Activated CD4-positive, alpha-beta T cell treated with anti-CD3 and anti-CD28 coated beads, Interleukin-2, amount 50 U/mL, for 16 hours (primary cell): ENCODE measurements around the gene PER3.
"Not testable (repeated sequence)": the region's sequence is repeated elsewhere in the genome, so short reads cannot be mapped to it uniquely, and the experiment has no call there.

ENCODE experiments used
- DNase-seq: peaks from one replicate; pipeline ENCODE4 v3.0.0-alpha.2; 2020

PER3 gene

DNA sequence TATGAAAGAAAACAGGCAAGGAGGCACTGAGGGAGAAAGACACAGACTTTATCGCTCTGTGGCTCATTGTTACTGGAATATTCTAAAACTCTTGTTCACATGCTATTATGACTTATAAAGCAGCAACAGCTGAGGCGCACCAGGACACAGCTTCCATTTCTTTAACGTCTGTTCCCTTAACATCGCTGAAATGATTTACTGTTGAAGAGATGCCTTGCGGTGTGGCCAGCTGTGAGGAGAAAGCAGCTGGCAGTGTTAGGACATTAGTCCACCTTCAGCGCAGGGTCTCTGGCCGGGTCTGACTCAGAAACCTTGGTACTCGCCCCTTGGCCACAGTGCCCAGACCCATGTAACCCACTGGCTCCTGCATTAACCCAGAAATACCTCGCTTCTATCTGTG, 3.1 kb upstream of the PER3 start:
- no peak for DNase-seq

DNA sequence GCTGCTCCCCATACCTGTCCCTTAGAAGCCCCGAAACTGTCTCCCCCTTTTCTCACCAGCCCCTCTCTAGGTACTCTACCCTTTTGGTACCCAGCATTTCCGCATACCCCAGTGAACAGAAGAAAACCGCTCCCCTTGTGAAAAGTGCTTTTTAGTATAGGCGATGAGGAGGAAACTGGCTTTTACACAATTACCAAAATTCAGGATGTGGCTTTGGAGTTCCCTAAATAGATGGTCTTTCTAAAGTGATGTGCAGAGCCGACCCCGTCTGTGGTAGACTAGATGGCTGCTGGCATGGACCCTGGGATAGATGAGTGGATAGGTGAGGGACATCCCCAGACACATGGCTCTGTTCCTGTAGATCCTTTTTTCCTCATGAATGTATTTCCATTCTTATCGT, 2.6 kb upstream of the PER3 start:
- DNase-seq: no peak

DNA sequence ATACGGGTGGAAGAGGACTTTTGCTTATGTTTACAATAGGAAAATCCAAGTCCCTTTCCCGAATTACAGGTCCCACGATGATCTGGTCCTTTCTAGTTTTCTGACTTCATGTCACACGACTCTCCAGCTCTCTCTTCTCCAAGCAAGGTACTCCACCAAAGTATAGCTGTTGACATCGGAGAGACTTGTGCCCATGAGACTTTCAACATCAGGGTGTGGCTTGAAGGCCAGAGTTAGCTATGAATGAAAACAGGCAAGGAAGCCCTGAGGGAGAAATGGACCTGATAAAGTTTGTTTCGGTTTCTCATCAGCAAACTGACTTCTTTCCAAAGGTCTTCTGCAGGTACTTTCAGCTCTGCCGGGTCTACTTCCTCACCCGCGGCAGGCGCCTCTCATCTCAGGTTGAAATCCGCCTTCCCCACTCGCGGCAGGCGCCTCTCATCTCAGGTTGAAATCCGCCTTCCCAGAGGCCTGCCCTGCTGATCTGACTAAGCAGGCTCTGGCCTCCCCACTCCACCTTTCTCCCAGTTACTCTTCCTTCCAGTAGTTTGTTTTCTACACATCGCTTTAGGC, 2.1 kb upstream of the PER3 start:
- no peak for DNase-seq

DNA sequence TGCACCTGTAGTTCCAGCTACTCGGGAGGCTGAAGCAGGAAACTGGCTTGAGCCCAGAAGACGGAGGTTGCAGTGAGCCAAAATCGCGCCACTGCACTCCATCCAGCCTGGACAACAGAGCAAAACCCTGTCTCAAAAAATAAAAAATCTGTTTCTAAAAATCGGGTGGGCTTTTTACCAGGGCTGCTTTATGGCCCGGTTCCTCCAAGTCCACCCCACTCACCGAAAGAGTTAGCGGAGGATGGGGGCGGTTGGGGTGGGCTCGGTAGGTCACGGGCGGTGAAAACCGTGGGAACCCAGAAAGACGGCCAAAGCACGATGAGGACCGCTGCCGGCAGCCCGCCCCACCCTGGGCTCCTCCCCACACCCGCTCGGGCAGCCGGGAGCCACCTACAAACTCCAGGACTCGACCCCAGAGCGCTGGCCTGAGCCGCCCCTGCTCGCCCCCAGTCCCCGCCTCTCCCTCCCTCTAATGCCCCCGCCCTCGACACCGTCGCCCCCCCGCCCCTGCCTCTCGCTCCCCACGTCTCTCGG, 846 bp upstream of the PER3 start:
- DNase-seq: no peak

DNA sequence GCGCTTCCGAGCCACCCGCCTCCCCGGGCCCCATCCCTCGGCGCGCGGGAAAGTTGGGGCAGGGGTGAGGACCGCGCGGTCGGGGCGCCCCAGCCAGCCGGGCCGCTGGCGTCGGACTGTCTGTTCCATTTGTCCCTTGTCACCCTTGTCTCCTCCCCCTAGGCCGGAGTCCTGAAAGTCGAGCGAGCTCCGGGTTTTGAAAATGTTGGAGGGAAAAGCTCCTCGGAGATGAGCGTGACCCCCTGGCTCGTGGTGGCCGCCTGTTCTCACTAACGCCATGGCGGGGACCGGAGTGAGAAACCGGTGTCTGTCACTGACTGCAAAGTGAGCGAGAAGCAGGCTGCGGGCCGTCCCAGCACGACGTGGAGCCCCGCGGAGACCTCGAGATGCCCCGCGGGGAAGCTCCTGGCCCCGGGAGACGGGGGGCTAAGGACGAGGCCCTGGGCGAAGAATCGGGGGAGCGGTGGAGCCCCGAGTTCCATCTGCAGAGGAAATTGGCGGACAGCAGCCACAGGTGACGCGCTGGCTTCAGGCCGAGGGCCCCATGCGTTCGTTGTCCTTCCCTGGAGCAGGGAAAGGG, 491 bp downstream of the PER3 start:
- no peak for DNase-seq

DNA sequence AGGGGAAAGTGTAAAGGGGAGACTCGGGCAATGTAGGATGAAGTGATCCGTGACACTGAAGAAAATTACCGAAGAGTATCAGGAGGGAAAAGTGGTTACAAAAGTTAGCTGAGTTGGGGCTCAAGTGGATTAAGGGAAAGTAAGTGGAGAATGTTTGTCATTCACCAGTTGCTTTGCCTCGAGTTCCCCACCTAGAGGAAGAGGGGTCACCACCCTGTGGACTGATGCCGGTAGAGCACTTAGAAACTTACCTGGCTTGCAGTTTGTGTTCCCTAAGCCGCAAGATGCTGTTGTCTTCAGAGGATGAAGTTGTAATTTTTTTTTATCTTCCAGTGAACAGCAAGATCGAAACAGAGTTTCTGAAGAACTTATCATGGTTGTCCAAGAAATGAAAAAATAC, 1.0 kb downstream of the PER3 start:
- no peak for DNase-seq

DNA sequence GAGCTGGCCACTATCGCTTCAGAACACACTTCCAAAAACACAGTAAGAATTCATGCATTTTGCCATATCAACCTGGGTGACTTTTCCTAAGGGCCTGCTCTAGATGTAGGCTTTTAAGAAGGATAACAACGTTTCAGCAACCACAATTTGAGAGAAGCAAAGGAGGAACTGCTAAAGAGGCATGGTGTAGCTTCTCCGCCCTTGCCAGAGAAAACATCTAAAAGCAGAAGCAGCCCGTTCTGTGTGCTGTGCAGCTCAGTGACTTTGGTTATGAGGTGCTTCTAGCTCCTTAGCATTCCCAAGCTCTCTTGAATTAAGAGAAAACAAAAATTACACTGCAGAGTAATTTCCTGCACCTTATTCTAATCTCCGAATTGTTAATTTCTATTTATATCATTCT, 2.7 kb downstream of the PER3 start:
- no peak for DNase-seq

DNA sequence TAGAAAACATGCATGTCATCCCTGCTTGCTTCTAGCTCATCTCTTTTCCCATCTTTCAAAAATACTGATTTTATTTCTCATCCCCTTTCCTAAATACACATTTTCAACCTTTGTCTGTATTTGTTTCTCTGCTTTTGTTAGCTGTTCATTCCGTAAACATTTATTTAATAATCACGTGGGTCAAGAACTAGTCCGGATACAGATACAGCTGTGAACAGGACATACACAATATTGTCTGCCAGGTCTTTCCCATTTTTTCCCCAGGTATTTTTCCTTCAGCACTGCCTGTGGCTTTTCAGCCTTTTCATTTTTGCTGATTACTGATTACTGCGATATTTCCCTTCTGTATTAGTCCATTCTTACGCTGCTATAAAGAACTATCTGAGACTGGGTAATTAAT, 5.7 kb downstream of the PER3 start:
- no peak for DNase-seq

DNA sequence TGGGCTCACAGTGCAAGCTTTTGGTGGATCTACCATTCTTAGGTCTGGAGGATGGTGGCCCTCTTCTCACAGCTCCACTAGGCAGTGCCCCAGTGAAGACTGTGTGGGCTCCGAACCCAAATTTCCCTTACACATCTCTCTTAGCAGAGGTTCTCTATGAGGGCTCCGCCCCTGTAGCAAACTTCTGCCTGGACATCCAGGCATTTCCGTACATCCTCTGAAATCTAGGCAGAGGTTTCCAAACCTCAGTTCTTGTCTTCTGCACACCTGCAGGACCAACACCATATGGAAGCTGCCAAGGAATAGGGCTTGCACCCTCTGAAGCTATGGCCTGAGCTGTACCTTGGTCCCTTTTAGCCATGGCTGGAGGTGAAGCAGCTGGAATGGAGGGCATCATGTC, 6.9 kb downstream of the PER3 start:
- DNase-seq: not testable (repeated sequence)

DNA sequence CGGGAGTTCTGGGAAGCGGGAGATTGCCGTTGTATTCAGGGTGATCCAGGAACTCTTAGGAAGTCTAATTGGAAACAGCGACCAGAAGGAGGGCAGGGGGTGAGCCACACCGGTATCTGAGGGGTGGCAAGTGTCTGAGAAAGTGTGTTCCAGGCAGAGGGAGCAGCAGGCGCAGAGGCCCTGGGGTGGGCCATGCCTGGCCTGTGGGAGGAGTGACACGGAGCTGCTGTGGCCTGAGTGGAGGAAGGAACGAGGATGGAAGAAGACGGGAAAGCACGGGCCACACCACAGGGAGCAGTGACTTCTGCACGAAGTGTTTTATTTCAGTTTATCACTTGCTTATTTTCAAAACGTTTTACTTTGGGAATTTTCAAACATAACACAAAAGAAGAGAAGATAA, 11.3 kb downstream of the PER3 start:
- no peak for DNase-seq

DNA sequence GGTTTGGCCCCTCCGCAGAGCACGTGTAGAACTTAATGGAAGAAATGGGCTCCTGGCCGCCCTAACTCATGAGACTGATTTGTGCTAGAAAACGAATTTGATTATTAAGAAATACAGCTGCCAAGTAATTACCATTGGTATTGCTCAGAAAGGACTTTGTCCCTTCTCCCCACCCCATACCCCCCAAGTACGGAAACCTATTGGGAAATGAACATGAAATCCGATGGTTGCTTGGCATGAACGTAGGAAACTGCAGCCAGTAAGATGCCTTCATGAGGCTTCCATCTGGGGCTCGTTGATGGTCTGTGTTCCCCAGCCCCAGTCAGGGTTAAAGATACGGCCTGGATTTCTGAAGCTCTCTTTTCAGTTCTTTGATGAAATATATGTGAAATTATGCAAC, 21.4 kb downstream of the PER3 start:
- no peak for DNase-seq

DNA sequence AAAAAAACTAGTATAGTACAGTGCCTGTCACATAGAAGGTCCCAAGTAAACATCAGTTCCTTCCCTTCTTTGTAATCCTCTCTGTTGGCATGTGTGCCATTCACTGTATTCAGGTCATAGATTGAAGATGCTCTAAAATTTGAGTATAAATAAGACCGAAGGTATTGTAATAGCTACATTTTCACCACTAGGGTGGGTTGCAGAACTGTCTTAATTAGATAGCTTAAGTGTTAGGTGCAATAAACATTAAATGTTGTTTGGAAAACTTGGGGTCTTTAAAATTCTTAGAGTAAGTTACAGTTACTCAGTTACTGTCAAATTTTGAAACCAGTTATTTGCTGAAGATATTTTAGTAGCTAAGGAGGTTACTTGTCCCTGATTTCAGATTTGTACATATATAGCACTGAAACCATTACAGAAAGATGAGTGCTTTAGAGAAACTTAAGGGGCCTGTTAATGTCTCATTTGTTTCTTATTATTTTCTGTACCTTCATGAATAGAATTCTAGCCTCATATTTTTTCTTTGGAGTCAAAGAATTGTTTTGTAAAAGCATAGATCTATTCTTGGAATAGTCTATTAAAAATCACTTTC, 24.3 kb downstream of the PER3 start:
- DNase-seq: peak; percentile 23

DNA sequence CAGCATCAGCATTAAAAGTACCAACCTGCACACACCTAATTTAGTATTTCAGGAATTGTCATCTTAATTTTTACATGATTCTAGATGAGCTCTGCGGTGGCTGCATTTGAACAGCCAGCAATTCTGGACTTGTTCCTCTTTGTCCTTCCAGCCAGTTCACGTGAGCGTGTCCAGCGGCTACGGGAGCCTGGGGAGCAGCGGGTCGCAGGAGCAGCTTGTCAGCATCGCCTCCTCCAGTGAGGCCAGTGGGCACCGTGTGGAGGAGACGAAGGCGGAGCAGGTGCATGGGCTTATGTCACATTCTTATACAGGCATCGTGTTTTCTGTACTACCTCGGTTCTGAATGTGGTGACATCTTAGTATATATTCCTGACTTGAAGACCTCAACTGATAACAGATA, 25.7 kb downstream of the PER3 start:
- no peak for DNase-seq

DNA sequence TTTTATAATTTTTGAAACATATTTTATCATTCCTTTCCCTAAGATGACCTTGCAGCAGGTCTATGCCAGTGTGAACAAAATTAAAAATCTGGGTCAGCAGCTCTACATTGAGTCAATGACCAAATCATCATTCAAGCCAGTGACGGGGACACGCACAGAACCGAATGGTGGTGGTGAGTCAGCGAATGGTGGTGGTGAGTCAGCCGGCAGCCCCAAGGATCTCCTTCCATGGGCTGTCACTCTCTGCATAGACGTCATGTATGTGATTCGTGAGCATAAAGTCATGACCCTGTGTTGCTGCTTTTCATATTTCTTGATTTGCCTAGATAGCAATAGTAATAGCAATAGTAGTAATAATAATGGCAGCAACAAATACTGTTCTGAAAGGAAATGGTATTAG, 26.3 kb downstream of the PER3 start:
- peak; percentile 41 for DNase-seq

DNA sequence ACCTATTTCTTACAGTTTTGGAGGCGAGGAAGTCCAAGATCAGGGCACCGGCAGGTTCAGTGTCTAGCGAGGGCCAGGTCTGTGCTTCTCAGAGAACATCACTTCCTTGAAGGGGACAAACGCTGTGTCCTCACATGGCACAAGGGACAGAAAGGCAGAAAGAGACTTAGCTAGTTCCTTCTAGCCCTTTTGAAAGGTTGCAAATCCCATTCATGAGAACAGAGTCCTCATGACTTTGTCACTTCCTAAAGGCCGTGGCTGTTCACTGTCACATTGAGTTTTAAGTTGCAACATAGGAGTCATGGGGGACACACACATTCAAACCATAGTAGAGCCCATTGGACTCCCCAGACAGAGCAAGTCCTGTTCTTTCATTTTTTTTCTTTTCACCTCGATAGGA, 27.4 kb downstream of the PER3 start:
- DNase-seq: no peak

DNA sequence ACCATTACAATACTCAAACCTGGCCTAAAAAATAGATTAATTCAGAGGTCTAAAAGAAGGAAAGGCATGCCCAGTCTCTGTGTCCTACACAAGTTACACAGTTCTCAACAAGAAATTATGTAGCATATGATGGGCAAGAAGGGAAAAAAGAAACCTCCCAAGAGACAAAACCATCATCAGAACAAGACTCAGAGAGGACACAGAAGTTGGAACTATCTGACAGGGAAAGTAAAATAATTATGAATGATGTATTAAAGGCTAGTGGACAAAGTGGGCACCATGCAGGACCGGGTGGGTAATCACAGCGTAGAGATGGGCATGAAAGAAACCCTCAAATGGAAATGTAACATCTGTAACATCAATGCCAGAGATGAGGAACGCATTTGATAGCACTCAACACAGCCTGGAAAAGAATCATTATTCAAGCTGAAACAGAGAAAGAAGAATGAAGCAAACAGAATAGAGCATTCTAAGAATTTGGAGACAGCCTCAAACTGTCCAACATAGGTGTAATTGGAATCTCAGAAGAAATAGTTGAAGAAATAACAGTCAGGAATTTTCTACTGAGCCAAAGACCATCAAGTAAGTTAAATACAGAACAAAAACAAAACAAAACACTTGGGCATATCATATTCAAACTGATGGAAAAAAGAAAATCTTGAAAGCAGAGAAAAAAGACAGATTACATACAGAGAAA, 29.7 kb downstream of the PER3 start:
- no peak for DNase-seq

DNA sequence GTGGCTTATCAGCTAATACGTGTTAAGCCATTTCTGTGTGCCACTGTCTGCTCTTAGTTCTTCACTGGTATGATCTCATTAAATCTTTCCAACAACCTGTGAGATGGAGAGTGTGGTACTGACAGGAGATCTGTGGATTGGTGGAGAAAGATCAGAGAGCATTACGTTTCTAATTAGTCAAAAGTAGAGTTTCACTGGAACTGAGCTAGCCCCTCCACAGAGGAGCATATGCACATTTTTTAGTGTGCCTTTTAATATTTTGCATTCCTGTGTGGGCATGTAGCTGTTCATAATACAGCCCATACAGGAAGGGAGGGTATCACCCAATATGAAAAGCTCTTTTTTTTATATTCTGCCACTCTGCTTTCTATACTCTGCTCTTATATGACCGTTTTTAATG, 37.2 kb downstream of the PER3 start:
- no peak for DNase-seq

DNA sequence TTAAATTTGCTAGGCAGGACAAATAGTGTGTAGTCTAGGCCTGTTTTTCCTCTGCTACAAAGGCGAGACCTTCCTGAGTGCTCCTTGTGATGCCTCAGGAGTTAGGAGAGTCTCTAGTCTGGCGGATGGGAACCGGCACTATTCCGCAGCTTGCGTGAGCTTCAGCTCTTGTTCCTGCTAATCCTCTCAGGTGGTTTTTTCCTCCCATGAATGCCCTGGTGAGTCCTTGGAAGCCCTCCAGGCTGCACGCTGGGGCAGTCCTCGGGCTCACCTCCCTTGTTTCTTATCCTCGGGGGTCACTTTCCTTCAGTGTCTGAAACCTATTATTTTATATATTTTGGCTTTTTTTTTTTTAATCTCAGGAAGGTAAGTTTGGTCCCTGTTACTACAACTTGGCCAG, 40.6 kb downstream of the PER3 start:
- no peak for DNase-seq

DNA sequence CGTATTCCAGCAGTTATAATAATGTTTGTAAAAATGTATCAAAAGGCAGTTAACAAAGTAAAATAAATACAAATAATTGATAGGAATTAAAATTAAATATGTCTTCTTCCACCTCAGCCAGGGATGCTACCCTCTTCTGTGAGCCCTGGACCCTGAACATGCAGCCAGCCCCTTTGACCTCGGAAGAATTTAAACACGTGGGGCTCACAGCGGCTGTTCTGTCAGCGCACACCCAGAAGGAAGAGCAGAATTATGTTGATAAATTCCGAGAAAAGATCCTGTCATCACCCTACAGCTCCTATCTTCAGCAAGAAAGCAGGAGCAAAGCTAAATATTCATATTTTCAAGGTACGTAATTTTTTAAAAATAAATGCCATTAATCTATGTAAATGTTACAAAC, 42.3 kb downstream of the PER3 start:
- no peak for DNase-seq

DNA sequence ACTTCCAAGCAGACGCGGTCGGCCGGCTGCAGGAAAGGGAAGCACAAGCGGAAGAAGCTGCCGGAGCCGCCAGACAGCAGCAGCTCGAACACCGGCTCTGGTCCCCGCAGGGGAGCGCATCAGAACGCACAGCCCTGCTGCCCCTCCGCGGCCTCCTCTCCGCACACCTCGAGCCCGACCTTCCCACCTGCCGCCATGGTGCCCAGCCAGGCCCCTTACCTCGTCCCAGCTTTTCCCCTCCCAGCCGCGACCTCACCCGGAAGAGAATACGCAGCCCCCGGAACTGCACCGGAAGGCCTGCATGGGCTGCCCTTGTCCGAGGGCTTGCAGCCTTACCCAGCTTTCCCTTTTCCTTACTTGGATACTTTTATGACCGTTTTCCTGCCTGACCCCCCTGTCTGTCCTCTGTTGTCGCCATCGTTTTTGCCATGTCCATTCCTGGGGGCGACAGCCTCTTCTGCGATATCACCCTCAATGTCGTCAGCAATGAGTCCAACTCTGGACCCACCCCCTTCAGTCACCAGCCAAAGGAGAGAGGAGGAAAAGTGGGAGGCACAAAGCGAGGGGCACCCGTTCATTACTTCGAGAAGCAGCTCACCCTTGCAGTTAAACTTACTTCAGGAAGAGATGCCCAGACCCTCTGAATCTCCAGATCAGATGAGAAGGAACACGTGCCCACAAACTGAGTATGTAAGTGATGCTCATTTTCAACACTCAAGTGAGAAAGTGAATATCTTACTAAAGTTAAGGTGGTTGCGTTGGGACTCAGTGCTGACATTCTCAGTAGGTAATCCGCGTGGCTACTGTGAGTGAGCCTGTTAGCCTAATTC, 43.2 kb downstream of the PER3 start:
- peak; percentile 16 for DNase-seq

DNA sequence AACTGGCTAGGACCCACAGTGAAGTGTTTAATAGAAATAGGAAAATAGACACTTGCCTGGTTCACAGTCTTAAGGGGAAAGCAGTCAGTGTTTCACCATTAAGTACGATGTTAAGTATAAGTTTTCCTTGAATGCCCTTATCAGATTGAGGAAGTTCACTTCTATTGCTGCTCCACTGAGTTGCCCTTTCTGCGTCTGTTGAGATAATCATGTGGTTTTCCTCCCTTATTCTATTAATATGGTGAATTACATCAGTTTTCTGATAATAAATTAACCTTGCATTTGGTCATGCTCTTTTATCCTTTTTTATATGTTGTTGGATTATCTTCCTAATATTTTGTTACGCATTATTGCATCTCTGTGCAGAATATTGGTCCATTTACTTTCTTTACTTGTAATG, 47.4 kb downstream of the PER3 start:
- DNase-seq: no peak

DNA sequence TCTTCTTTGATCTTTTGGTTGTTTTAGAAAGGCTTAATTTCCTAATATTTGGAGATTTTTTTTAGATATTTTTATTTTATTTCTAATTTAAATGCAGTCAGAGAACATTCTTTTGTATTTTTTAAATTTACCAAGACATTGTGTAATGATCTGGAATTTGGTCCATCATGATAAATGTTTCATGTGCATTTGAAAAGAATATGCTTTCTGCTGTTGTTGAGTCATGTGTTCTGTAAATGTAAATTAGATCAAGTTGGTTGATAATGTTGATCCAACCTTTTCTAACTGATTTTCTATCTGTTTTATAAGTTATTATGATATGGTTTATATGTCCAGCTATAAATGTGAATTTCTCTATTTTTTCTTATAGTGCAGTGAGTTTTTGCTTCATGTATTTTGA, 48.9 kb downstream of the PER3 start:
- no peak for DNase-seq

DNA sequence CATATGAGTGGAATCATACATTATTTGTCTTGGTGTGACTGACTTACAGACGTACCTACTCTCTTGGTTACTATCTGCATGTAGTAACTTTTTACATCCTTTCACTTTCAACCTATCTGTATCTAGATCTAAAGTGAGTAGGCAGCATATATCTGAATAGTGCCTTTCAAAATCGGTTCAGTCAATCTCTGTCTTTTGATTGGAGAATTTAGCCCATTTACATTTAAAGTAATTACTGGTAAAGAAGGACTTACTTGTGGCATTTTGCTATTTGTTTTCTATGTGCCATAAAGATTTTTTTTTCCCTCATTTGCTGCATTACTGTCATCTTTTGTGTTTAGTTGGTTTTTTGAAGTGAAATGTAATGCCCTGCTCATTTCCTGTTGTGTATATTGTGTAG, 54.6 kb downstream of the PER3 start:
- DNase-seq: no peak
